ENCODE results near the gene GPER1. TPM values are rescaled to one million over a fixed set of nuclear protein-coding genes. Genes with fewer than 3 reads are reported as not detected.

The GPER1 gene
- total RNA-seq, 1 experiment from 2014 or later: 2.5 TPM

DNA sequence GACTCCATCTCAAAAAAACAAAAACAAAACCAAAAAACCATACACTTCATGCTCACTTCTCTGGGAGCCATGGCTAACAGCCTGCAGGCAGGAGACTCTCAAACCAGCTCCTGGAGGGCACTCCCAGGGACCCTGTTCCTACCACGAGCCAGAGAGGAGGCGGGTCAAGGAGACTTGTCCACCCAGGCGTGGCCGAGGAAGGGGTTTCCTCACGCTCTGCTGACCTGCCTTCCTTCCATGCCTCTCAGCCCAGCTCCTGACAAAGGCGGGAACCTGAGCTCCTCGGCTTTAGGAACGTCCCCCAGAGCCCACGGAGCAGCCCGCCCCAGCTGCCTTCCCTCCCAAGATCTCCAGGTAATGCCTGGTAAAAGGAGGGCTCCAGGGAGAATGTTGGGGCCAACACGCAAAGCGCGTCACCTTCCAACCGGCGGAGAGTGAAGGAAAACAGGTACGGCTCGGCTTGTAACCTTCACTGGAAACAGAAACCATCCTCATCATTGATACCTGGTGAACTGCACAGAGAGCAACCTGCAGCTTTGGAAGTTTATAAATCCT lies 34.0 kb upstream of the GPER1 start:
- DNase-seq (ENCODE audit: low spot score): no peak

DNA sequence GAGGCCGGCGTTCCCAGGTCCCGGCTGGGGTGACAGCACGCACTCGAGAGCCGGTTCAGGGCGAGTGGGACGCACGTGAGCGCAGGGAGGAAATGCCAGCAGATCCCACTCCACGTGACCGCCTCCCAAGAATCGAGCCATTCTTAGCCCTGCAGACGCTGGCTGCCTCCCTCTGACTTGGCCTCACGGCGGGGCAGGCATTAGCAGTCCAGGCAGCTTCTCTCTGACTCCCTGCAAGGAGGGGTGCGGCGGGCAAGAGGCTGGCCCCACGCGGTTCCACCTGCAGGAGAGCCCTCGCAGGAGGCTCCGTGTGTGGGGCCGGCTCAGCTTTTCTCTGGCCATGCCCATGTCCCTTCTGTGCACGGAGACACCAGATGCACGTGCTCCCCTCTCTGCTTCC lies 33.5 kb upstream of the GPER1 start:
- no peak for DNase-seq (ENCODE audit: low spot score)

GRCh38 chr7:1054861-1055450 lies 33.0 kb upstream of the GPER1 start:
- DNase-seq (ENCODE audit: low spot score): no peak

GRCh38 chr7:1055491-1055955 lies 32.4 kb upstream of the GPER1 start:
- DNase-seq (ENCODE audit: low spot score): no peak

GRCh38 chr7:1055956-1056784 lies 31.7 kb upstream of the GPER1 start:
- DNase-seq (ENCODE audit: low spot score): peak; percentile 36

- no peak for DNase-seq (ENCODE audit: low spot score)
Measured at GRCh38 chr7:1056785-1057410, 31.0 kb upstream of the GPER1 start.

DNA sequence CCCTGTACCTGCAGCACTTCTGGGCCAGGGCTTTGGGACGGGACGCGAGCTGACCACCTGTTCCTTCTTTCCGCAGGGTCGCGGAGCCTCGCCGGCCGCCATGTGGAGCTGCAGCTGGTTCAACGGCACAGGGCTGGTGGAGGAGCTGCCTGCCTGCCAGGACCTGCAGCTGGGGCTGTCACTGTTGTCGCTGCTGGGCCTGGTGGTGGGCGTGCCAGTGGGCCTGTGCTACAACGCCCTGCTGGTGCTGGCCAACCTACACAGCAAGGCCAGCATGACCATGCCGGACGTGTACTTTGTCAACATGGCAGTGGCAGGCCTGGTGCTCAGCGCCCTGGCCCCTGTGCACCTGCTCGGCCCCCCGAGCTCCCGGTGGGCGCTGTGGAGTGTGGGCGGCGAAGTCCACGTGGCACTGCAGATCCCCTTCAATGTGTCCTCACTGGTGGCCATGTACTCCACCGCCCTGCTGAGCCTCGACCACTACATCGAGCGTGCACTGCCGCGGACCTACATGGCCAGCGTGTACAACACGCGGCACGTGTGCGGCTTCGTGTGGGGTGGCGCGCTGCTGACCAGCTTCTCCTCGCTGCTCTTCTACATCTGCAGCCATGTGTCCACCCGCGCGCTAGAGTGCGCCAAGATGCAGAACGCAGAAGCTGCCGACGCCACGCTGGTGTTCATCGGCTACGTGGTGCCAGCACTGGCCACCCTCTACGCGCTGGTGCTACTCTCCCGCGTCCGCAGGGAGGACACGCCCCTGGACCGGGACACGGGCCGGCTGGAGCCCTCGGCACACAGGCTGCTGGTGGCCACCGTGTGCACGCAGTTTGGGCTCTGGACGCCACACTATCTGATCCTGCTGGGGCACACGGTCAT lies 30.3 kb upstream of the GPER1 start:
- no peak for DNase-seq (ENCODE audit: low spot score)

- DNase-seq (ENCODE audit: low spot score): no peak
Measured at GRCh38 chr7:1058311-1058710, 29.6 kb upstream of the GPER1 start.

- DNase-seq (ENCODE audit: low spot score): no peak
Measured at GRCh38 chr7:1058821-1059199, 29.1 kb upstream of the GPER1 start.

GRCh38 chr7:1059200-1060091 lies 28.5 kb upstream of the GPER1 start:
- DNase-seq (ENCODE audit: low spot score): no peak

- no peak for DNase-seq (ENCODE audit: low spot score)
Measured at GRCh38 chr7:1060315-1061072, 27.4 kb upstream of the GPER1 start.

GRCh38 chr7:1061180-1061579 lies 26.7 kb upstream of the GPER1 start:
- DNase-seq (ENCODE audit: low spot score): no peak

DNA sequence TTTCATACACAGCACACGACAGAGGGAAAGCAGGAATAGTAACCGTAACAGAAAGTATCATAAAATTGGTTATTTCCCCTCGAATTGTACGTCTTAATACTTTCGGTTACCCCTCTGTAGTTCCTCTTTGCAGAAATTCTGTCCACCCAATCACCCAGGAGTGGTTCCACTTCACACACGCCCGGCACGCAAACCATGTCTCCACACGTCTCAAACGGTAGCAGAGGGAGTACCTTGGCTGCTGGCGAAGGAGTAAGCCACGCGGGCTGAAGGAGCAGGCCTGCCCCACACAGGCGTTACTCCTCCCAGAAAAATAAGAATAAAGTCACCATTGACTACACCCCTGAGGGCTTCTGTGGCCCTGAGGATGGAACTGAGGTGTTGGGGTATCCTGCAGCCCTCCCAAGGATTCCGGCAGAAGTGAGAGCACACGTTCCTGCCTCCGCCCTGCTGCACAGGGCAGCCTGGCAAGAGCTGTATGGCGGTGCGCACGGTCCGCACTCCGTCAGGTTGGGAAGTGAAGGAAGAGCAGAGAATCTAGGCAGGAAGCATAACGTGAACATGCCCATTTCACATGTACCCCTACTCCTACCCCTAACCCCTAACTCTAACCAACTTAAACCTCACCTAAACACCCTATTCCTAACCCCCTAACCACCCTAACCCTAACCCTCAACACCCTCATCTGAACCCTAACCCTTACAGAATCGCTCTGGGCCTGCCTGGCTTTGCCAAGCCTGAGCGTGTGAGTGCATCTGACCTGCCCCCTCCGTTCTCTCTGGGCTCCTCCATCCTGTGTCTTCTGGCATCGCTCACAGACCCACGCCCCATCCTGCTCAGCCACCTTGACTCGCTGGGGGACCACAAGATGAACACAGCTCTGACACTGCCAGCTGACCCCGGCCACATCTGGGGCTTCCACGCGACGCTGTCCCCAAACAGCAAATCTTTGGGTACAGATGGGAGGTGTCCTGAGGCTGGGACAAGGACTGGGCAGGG lies 25.3 kb upstream of the GPER1 start:
- DNase-seq (ENCODE audit: low spot score): no peak

DNA sequence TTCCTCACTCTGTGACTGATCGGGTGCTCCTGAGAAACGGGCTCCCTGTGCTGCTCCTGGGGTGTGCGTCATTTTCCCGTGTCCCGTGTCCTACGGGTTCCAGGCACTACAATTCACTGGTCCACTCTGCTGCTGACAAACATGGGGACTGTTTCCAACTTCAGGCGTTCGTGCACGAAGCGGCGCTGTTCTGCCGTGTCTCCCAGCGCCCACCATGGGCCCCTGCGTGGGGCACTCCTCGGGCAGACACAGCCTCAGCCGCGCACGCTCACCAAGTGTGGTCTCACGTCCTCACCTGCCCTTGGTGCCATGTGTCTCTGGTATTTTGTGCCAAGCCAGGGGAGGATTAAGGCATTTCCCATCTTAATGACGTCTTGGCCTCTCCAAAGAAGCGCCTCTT lies 24.6 kb upstream of the GPER1 start:
- no peak for DNase-seq (ENCODE audit: low spot score)

GRCh38 chr7:1064581-1064980 lies 23.3 kb upstream of the GPER1 start:
- no peak for DNase-seq (ENCODE audit: low spot score)

- DNase-seq (ENCODE audit: low spot score): no peak
Measured at GRCh38 chr7:1065263-1065584, 22.7 kb upstream of the GPER1 start.

- peak; percentile 89 for DNase-seq (ENCODE audit: low spot score)
Measured at GRCh38 chr7:1065585-1066241, 22.2 kb upstream of the GPER1 start.

DNA sequence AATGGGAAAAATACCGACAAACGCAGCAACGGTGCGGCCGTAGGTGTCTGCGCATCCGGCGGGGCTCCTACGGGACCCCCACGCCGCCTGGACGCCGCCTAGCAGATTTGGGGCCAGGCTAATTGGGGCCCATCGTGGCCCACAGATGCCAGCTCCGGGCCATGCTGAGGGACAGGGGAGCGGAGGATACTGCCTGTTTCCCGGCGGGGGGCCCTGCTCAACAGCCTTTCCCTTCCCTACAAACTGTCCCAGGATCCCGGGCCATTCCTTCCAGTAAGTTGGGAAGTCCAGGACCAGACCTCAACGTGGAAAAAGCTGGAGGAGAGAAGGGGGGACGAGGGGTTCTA lies 21.7 kb upstream of the GPER1 start:
- DNase-seq (ENCODE audit: low spot score): no peak
